Hepatic stellate cell (primary cell): Measurements from ENCODE around the gene KNSTRN.

ENCODE experiments used
- DNase-seq: peaks from one replicate; pipeline ENCODE4 v3.0.0; 2011; ENCODE audit warnings: low spot score

The KNSTRN gene

DNA sequence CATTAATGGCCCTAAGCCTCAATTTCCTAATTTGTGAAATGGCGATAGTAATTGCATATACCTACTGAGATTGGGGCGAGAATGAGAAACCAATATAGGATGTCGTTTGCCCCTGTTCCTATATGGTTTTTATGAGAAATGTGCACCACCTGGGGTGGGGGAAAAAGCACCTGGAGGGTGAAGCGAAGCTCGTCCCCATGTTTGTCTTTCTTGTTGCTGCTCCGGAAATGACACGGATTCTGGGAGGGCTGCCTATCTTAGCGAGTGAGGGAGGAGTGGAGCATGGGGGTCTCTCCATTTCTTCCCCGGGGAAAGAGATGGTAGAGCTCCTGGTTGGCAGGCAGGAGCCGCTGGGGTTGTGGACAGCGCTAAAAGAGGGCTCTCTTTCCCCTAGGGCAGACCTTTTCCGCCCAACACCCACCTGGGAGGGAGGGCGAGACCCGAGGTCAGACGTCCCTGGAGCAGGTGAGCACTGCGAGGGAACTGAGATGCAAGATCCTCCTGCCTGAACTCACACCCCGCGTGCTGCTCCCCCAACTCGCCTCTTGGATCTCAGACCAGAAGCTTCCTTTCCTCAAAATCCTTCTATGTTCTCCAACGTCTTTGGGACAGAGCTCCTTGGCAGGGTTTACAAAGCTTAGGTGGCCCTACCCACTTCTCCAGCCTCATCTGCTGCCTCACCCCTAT lies 52.6 kb downstream of the KNSTRN start:
- no peak for DNase-seq

DNA sequence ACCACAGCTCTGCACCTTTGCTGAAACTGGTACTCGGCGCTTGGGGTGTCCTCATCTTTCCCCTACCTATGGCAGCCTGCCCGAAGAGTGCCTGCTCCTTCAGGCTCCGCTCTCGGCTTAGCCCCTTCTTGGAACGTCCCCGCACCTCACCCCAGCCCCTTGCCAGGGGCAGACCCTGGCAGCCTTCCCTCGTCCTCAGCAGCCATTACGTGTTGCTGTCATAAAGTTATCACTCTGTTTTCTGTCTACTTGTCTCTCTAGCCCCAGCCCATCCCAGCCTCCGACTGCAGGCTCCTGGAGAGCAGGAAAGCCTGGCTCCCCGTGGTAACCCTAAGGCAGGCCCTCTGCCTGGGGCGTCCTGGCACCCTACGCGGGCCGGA lies 53.2 kb downstream of the KNSTRN start:
- DNase-seq, result no peak

DNA sequence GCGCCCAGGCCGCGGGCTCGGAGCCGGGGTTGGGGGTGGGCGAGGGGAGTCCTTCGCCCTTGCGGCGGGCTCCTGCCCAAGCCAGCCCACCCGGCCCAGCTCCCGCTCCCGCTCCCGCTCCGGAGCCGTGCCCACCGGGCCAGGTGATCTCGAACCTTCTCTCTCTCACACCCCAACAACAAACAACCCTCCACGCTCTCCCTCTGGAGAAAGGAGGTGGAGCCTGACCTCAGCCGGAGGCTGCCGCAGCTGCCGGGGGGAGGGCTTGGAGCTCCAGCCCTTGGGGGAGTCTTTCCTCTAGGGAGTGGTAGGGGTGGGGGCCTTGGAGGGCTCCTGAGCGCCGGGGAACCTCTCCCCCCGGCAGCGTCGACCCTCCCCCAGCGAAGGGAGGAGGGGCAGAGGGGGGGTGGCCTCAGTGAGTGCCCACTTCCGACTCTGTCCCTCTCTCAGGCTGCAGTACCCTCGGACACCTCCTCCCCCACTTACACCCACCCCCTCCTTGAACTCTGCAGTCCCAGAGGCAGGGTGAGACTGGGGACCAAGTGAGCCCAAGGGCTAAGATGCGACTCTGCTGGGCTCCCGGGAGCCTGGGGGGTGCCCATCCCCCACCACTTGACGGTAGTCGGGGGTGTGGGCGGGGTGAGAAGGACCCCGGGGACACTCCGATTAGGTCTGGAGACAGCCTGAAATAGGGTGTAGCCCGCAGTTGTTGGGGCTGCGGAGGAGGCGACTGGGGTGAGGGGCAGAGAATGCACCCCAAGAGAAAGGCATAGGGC lies 53.8 kb downstream of the KNSTRN start:
- DNase-seq, result peak; percentile 55

DNA sequence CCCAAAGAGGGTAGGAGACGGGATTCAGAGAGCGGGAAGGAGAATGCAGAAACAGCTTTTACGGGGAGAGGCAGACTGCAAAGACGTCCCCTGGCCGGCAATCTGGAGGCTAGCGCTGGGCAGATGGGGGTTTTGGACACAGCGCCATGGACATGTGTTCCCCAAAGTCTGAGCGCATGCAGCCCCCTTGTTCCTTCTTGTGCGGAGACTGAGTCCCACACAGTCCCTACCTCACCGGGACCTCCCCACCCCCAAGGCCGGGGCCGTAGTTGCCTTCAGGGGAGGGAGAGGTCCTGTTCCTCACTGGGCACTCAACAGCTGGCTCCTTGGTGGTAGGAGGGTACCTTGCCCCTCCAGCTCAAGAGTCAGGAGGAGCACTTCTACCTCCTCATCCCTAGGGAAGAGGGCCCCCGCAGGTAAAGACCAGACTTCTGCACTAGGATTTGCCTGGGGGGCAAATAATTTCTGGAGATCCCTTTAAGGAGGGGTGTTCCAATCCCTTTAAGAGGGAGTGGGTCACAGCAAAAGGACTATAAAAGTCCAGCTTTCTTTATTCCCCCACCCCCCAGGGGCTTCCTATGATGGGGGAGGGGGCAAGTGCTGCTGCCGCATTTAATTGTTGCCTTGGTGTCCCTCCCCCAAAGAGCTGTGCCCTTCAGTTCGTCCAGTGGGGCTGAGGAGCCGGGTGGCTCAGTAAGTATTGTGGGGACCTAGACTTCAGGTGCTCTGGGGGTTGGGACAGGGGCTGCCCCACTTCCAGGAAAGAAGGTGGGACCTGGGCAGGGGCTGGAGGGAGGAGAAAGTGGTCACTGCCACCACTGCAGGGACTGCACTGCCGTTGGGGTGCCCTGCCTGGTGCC lies 54.6 kb downstream of the KNSTRN start:
- no peak for DNase-seq

DNA sequence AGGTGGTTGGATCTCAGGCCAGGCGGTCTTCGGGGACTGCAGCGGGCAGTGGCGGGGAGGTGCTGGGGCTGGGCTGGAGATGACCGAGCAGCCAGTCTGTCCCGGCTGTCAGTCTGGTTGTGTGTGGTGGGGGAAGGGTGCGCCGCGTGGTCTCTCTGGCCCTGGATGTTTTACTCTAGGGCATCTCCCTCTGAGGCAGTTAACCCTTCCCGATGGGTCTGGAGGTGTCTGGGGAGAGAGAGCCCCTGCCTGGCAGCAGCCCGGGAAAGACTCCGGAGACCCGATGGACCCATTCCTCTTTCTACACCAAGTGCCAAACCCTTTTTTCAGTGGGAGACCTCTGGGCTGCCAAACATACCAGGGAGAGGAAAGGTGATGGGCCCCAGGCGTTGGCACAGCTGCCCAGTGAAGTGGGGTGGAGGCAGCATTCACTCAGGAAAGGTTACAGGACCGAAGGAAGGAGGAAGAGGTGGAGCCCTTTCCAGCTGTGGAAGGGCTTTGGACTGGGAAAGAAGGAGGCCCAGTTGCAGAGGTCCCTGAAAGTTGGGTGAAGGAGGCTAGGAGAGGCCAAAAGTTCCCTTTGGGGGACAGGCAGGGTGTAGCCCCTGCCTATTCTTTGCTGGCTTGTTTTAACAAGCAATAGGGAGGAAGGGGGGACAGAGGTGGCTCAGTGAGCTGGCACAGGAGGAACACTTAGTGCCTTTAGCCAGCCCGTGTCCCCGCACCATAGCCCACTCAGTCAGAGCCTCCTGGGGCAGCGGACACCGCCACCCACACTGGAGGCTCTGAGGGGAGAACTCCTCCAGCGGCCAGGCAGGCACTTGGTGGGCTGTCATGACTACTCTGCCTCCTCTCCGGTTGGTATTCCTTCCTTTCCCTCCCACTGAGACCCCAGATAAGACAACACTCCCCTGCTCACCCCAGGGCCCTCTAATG lies 55.5 kb downstream of the KNSTRN start:
- DNase-seq, result no peak

DNA sequence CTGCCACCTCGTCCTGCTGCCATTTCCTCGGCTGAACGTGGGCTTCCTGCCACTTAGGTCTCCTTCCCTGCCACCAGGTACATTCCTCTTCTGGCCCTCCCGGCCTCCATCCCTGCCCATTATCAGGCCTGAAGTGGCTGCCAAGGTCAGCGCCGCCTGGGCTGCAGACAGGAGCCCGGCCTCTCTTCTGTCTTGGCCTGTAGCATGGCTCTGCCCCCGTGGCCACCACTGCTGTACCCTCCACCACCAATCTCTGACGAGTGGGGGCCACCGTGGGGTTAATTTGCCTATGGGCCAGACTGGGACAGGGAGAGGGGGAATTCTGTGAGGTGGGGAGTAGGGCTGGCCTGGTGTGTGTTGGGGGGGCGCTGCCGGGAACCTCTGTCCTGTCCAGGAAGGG lies 56.2 kb downstream of the KNSTRN start:
- DNase-seq, result no peak

DNA sequence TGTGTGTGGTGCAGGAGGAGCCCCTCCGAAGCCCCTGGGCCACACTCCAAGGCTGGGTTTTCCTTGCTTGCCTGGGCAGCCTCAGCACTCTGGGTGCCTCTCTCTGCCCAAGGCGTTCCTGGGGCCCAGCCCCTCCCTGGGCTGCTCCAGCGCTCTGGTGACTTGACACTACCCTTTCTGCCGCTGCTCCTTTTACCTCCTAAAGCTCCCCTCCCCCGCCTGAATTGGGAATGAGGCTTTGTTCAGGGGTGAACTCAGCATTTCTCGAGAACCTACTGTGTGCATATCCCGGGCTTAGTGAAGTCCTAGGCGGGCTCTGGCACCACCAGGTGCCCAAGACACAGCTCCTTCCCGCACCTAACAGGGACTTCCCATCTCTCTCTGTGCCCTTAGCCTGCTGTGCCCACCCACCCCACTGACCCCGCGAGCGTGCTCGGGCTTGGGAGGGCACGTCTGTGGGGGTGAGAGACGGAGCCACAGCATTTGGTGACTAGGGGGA lies 57.0 kb downstream of the KNSTRN start:
- no peak for DNase-seq

DNA sequence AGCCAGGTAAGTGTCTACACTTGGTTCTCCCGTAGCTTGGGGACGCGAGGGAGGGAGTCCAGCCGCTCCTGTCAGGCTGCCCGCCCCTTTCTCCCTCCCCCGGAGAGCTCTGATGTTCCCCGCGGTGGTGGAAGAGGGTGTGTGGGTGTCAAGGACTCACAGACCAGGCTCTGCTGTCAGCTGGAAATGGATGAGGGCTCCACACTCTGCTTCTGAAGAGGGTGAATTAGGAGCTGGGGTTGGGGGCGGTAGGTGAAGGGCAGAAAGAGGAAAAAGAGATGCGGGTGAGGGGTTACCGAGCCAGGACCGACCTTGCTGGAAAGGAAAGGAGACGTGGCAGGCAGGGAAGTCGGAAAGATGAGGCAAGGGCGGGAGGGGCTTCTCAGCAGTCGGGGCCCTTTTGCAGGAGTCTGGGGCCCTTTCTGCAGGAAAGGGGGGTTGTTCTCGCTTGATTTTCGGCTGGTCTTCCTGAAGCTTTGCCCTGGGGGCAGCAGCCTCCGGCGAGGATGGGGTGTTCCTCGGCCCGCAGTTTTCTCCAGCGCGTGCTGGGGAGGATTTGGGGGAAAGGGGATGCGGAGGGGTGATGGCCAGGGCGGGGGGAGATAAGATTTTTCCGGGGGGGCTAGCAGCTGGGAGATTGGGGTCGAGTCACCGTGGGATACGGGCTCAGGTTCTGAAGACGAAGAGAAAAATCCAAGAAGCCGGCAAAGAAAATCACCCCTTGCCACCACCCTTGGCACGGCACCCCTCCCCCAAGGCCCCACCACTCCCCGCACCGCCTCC lies 57.6 kb downstream of the KNSTRN start:
- DNase-seq, result peak; percentile 69

DNA sequence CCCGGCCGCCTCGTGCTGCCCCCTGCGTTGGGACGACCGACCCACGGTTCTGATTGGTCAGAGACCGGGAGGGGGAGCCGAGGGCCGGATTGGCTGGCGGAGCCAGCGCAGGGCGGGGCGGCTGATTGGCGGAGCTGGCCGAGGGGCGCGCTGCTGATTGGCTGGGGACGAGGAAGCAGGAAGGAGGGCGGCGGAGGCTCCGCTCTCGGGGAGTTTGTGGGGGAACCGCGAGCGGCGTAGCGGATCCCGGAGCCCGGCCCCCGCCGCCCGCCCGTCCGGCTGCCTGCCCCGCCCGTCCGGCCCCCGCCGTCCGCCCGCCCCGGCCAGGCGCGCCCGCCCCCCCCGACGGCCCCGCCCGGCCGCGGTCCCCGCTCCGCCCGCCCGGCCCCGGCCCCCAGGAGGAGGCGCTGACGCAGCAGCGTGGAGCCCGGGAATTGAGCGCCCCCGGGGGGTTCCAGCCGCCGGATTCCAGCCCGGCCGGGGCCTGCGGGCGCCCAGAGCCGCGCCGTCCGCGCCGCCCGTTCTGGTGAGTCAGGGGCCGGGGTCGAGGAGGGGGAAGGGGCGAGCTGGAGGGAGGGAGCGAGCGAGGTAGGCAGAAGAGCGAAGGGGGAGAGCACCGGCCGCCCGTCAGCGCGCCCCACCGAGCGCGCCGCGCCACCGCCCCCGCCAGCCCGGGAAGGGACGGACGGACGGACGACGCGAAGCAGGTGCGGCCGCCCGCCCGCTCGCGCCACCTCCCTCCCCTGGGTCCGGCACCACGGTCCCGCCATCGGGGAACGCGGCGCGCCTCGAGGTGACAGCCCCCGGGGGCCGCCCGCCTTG lies 58.4 kb downstream of the KNSTRN start, which contains the start of gene BAHD1:
Gene BAHD1 (plus strand): TSS at position 211 of the 822 bp plus-strand sequence. CDS start 17,512 bp downstream, outside the sequence.
- peak; percentile 100 for DNase-seq

DNA sequence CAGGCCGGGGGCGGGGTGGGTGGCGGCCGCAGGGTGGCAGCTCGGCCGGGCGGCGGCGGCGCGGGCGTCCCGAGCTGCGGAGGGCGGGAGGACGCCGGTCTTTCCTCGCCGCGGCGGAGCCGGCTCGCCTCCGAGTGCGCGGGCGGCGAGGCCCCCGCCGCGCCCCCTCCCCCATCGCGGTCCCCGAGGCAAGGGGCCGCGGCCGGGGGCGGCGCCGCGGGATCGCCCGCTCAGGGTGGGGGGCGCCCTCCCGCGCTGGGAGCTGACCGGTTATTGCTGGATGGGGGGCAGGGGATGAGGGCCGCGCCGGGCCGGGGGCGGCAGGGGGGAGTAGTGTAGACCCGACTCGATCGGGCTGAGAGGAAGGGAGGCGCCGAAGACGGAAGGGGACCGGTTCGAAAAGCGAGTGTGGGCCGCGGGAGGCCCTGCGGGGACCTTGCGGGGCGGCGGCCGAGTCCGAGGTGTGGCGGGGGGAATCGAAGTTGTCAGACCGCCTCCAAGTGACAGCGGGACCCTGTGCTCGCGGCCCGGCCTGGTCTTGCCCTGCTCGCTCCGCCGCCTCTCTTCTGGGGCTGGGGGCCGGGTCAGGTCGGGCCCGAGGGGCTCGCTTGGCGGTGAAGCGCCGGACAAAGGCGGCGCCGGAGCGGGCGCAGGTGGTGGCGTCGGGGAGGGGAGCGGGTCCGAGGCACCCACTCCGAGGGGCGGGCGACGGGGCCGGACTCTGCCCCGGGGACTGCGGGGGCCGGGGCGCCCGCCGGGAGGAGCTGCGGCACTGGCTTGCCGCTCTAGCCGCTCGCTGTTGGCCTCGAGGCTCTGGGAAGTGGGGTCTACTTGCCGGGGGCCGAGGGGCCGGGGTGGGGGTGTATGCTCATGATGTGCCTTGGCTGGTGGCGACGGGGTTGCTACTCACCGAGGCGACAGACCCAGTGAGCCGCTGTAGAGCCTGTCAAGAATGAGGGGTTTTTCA lies 59.3 kb downstream of the KNSTRN start:
- DNase-seq, result no peak

DNA sequence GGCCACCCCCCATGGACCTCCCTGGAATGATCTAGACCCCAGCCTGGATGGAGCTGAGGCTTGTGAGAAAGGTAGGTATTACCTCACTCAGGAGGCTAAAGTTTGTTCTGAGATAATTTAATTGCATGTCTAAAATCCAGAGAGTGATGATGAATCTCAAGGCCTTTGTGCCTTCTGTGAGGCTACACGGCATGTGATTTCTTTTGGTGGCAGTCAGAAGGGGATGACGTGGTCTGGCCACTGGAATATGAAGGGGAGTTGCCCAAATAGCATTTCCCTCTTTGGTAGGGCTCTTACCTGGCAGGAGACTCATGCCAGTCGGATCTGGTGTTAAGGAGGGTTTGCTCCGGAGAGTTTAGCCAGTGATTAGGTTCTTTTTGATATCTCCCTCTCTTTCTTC lies 60.7 kb downstream of the KNSTRN start:
- no peak for DNase-seq

DNA sequence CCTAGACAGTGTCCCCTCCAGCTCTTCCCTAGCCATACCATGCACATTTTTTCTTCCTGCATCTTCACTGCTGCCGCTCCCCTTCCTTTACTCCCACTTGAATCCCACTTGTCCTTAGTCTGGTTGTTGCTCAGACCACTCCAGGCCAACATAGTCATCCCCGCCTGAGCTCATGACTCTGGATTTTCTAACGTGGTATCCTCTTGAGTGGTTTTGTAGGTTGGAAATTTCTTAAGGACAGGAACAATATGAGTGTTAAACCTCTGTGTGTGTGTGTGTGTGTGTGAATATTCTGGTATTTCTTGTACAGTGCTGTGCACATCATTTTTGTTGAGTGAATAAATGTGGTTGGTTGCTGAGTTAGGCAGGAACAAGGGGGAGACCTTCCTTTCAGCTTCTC lies 61.3 kb downstream of the KNSTRN start:
- DNase-seq, result no peak
